NCI-H2107 treated with DMSO at 0.1 percent for 48 hours (cell line): ENCODE measurements around the gene FAM162B.
"Not testable (repeated sequence)": the region's sequence is repeated elsewhere in the genome, so short reads cannot be mapped to it uniquely, and the experiment has no call there.

Source experiments
- DNase-seq: peaks from one replicate; lab custom pipeline; 2025; ENCODE audit not compliant: unreplicated experiment; lab: John Stamatoyannopoulos, UW

FAM162B gene

DNA sequence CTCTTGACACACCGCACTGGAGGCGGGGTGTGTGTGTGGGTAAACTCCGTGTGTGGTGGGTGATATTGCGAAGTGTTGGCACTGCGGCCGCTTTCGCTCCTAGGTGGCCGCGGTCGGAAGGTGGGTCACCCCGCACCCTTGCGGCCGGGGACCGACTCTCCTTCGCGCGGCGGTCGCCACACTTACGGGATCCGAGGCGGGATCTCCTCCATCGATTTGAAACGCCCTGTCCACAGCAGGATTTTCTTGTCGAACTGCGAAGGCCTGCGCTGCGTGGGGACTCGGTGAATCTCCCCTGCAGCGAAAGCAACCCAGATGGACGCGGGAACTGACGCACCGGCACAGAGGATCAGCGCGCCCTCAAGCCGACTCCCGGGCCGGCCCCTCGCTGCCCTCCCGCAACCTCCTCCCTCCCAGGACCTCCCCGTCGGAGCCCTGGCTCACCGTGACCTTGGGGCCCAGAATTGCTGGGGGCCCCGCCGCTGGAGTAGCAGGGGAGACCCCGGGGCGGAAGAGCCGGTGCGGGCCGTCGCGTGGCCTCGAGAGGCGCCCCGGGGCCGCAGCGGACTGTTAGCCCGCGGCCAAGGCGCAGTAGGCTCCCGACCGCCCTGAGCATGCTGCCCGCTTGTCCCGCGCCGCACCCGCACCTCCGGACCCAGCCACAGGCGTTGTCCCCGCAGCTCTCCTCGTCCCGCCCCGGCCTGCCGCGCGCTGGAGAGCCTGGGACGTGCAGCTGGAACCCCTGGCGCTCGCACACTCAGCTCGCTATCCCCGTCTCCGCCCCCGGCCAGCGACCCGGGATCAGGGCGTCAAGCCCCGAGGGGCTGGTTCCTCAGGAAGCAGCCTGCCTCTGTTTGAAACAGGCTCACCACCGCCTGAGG, at the start of gene FAM162B:
FAM162B (minus strand) TSS at position 759 of the 881 bp plus-strand sequence; CDS start at position 616, 143 bp downstream.
- no peak for DNase-seq

DNA sequence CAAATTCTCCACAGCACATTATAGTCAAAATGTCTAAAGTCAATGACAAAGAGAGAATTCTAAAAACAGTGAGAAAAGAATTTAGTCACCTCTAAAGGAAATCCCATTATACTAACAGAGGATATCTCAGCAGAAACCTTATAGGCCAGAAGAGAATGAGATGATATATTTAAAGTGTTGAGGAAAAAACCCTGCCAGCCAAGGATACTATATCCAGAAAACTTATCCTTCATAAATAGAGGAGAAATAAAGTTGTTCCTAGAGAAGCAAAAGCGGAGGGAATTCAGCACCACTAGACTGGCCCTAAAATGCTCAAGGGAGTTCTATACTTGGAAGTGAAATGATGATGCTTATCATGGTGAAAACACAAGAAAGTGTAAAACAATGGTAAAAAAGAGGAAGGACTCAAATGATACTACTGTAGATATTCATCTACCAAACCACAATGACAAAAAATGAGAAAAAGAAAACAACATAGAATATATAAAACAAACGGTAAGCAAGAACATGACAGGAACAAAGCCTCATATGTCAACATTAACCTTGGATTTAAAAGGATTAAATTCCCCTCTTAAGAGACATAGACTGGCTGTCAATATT, 46.6 kb upstream of the FAM162B start:
- no peak for DNase-seq

DNA sequence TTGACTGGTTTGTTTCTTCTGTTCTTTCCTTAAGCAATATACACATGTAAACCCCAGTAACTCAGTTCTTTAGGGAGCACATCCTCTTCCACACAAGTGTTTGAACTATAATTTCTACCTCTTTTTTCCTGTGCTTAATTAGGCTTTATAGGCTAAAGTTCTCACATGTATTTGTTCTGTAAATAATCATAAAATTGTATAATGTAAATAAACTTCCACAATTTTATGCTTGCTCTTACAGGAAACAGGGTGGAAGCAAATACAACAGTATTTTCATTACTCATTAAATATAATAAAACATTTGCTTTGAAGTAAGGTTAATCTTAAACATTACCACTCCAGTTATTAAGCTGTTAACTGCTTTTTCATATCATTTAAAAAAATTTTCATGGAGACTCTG, 36.5 kb upstream of the FAM162B start:
- DNase-seq = no peak

DNA sequence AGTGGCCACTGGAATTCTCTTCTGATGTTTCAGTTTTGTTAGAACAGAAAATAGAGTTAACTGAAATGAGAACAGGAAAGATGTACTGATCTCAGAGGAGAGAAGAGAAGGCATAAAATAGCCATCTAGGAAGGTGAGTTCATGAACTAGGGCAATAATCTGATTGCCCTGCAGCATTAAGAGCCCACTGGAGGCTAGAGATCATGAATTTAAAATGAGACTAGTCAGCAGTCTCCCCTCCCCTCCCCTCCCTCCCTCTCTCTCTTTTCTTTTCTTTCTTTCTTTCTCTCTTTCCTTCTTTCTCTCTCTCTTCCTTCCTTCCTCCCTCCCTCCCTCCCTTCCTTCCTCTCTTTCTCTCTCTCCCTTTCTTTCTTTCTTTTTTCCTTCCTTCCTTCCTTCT, 34.4 kb upstream of the FAM162B start:
- no peak for DNase-seq

DNA sequence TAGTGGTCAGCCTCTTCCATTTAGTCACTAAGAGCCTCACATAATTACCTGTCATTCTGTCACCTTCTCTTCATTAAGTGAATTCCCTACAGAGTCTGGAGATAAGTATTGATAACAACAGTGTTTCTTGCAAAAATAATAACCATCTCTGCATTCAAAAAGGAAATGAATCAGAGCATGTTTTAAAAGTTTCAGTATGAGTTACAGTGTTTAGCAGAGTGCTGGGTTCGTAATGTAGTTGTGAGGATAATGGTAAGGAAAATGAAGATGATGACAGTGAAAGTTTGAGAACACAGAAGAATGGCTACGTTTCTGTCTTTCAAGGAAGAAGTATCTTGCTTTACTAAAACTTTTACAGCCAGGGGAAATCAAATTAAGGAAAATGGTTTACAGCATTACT, 32.1 kb upstream of the FAM162B start:
- DNase-seq = no peak

DNA sequence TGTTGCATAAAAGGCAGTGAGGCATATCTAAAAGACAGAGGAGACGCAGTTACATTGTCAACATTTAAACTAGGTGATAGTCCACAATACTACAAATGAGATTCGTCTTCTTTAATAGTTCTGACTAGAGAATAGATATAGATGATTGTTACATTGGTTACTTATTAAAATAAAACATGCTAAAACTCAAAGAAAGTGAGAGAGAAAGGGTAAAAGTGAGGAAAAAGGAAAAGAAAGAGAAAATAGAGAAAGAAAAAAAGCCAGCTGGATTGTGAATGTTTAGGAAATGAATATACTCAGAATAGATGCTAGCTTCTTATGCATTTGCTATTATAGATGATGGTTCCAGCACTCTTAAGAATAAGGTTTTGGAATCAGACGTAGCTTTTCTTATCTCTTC, 27.7 kb upstream of the FAM162B start:
- no peak for DNase-seq

DNA sequence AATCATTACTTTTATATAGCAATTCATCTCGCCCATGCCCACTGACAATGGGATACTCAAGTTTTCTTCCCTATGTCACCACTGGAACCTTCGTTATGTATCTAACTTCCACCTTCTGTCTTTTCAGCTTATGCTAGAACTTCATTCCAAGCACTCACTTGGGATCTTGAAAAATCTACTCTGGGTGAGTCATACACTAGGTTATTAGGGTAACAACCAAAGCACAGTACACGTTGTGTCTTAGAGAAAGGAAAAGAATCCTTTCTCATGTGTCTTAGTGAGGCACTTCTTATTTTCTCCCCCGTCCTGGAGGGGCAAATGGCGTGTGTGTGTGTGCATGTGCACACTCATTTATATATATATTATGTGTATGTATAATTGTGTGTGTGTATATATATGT, 18.3 kb upstream of the FAM162B start:
- DNase-seq = no peak

DNA sequence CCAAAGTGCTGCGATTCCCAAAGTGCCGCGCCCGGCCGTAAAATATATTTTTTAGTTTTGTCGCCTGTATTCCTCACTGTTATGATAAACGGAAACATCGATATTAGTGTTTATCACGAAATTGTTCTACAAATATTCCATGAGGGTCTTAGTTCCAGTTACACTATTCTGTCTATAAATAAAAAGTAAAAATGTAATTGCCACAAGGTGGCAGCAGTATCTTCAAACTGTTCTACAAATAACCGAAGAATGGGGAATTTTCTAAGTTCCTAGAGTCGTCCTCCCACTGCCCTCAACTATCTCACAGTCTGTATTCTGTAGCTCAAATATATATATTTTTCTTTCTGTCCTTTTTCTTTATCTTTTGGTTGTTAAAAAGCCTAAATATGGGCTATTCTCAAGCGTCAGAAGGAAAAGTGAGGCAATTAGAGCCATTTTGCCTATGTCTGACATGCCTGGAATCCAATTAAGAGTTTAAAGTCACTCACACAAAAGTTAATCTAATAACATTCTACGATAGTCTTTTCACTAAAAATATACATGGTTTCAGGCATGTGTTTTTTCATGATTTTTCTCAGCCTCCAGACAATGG, 14.2 kb upstream of the FAM162B start:
- peak; percentile 28 for DNase-seq

DNA sequence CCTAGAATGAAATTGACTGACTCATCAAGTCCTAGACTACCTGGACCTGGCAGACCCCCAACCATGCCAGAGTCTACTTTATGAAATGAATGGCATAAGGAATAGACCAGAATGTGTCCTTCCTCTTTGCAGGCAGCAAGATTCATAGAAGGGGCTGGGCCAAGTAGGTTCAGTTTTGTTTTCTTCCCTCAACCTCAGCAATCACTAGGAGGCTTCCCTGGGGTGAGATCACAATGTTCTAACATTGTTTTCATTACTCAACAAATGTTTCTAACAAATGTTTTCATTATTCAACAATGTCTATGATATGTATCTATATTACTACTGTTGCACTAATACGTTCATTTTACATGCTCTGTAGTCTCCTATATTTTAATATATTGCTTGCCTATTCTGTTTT, 8.4 kb upstream of the FAM162B start:
- DNase-seq = no peak

DNA sequence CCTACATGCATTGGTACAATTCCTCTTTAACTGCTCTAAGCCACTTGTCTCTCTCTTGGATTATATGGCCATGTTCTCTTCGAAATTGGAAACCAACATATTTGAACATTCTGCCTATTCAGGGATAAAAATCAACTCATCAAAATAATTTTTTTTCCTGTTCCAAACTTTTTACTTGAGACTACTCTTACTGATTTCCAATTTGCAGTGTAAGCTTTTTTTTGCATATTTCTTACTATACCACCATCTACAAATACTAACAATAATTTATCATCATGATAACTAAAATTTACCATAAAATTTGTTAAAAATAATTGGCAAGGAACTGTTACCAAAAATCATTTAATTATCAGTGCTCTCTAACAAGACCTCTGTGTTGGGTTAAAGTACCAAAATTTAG, 6.9 kb upstream of the FAM162B start:
- DNase-seq = no peak

DNA sequence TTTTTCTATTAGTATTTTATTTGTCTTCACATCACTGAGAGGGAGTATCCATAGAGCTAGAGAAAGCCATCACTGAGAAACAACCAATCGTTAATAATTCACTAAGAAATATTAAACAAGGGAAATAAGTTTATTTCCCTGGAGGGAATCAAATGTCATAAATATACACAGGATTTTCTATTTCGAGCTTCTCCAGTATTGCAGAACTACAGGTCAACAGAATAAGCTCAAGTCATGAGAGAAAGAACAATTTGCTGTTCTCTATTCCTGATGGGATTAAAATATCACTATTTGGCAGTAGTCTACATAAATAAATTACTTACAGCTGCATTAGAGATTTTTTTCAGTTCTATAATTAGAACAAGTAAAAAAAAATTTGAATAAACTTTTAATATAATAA, 2.2 kb upstream of the FAM162B start:
- no peak for DNase-seq

DNA sequence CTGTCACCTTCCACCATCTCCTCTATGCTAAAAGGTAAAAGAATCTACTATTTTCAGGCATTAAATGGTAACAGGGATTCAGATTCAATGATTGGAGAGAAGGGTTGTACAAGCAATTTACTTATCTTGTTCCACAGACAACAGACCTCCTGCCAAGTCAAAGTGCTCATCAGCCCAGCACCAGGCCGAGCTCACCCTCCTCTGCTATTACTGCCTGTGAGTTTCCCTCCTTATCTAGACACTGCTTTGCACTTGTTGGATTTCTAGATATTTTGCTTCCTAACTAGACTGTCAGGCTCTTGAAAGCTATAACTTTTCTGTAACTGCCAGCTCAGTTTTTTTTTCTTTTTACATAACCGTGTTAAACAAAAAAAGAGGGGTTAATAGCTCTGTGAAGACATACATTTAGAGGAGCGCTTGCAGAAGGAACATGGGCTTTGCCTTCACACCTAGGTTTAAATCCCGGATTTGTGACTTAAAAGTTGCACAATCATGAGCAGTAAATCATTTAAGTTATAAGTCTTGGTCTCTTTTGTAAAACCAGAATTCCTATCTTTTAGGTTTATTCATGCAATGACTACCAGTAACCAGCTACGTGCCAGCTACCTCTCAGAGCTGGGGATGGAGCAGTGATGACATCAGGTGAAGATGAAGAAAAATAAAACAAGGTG, 1.1 kb upstream of the FAM162B start:
- DNase-seq = no peak

DNA sequence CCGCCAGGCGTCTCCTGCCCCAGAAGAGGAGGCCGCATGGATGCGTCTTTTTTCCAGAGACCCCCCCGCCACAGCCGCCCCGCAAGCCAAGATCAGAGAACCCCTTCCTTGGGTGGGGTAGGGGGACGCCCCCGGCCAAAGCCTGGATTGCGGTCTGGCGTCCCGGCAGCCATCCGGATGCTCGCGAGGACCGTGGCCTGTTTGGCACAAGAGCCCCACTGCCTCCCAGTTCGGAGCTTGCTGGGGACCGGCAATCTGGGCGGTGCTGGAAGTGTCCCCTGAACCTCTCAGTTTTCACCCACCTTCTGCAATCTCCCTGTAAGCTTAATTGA, 924 bp downstream of the FAM162B start:
- no peak for DNase-seq

DNA sequence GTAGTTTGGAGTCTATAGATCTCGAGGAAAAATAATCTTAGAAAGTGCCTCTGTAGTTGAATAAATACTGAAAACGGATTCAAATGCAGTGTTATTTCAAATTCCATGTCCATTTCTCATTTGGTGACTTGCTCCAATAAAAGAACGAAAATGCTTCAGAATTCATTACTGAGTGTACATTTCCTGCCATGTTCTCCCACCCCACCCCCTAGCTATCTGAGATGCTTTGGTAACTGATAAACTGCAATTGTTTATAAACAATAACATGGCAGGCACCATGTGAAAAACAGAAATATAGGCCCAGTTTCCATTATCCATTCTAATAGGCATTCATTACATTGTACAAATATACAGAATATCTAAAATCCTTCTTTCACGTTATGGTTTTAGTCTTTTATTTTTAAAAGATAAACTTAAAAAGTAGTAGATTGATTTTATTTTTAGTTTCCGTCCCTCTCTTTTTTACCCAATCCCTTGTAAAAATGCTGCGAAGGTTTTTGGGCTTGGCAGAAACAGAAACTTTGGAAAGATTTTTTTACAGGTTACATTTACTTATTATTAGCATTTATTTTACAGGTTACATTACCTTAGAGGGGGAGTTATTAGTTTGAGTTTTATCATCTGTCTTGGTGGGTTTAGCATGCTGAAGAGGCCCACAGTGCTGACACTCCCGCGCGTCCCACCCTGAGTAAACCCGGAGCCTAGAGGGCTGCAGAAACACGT, 1.5 kb downstream of the FAM162B start:
- no peak for DNase-seq

DNA sequence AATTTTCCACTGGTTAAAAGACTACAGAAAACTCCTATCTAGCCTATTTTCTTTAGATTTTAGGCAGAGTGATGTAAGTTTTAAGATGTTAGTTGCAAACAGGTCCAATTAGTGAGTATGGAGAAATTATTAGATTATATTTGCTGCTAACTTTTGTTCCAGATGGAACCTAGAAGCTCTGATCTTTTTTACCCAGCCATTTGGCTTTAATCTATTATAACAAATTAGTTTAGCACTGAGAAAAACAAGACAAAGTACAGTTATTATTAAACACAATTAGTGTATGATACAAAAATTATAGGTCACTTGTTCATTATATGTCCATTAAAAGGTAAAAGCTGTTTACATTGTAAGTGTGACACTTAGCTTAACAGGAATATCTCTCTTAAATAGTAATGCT, 2.5 kb downstream of the FAM162B start:
- DNase-seq = no peak

DNA sequence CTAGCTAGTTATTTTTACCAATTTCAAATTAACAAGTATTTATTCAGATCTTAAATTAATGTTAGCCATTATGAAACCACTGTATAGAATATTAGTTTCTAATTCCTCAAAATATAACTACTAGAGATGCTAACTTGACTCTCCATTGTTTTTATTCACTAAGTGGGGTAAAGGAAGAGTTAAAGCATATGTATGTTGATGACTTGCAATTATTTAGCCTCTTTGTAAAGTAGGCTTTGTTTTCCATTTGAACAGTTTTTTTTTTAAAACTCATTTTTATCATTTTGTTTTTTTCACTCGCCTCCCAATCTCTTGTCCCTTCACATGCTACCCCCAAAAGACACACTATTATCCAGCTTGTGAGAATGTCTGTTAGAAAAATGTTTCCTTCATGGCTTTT, 3.3 kb downstream of the FAM162B start:
- DNase-seq = no peak

DNA sequence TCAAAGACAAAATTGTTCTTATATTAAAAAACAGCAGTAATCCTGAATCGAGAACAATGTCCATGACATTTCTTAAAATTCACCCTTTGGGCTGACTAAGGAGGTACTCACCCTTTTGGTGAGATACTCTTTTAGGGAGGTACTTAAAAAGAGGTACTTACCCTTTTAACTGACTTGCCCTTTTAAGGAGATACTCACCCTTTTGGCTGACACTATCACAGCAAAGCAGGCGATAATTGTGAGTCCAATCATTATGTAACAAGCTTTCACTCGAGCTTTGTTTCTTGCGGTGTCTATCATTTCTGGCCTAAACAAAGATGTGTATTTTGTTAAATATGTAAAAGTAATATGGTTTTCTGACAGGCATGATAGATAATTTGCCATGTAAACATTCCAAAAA, 3.7 kb downstream of the FAM162B start:
- no peak for DNase-seq

DNA sequence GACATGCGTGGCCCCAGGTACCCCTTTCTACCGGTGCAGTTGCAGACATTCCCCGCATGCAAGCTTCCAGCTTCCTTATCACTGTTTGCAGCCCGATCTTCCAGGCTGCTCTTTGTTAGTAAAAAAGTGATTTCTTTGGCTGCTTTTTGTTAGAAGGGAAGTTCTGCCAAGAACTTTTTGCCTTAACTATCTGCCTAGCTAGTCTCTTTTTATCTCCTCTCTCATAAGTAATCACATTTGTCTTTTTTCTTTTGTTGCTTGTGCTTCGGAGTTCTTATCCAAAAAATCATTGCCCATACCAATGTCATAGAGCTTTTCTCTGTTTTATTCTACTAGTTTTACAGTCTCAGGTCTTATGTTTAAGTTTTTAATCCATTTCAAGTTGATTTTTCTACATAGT, 20.3 kb downstream of the FAM162B start:
- no peak for DNase-seq

DNA sequence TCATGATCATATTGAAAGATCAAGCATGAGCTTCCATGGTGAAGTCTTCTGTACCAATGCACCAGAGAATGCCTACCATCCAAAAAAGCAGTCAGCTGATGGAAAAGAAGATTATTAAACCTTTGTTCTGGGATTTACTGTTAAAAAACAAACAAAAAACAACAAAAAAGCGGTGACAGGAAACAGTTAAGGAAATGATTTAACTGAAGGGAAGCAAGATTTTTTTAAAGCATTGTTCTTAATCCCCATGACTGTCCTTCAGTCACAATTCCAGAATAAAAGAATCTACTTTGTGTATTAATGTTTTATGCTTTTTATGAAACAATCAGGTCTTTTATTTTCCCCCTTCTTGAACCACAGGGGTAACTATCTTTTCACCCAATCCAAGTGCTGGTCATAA, 23.9 kb downstream of the FAM162B start:
- DNase-seq = no peak

DNA sequence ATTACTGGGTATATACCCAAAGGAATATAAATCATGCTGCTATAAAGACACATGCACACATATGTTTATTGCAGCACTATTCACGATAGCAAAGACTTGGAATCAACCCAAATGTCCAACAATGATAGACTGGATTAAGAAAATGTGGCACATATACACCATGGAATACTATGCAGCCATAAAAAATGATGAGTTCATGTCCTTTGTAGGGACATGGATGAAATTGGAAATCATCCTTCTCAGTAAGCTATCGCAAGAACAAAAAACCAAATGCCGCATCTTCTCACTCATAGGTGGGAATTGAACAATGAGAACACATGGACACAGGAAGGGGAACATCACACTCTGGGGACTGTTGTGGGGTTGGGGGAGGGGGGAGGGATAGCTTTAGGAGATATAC, 25.0 kb downstream of the FAM162B start:
- DNase-seq = not testable (repeated sequence)

DNA sequence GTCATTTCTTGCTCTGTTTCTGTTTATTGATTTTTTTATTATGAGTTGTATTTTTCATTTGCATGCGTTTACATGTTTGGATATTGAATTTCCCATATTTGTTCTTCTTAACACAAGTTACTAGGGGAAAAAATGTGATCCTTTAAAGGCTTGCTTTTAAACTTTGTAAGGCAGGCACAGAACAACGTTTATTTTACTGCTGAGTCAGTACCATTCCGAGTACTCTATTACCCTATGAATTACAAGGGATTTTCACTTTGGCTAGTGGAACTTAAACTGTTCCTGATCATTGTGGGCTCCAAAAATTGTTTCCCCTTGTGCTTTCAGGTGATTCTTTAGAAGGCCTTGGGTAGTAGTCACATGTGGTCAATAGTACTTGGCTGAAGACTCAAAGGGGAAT, 28.5 kb downstream of the FAM162B start:
- no peak for DNase-seq
